ENCODE results near the gene TRPM2.
"Not testable (repeated sequence)": the region's sequence is repeated elsewhere in the genome, so short reads cannot be mapped to it uniquely, and the experiment has no call there.

The TRPM2 gene

GRCh38 chr21:44375761-44376241 is 22.4 kb downstream of the TRPM2 start:
- no peak for DNase-seq

GRCh38 chr21:44376606-44377005 is 23.2 kb downstream of the TRPM2 start:
- DNase-seq: no peak

GRCh38 chr21:44377201-44377921 is 23.9 kb downstream of the TRPM2 start:
- DNase-seq: no peak

GRCh38 chr21:44377922-44378645 is 24.7 kb downstream of the TRPM2 start:
- DNase-seq: no peak

- no peak for DNase-seq
Measured at GRCh38 chr21:44378646-44379514, 25.5 kb downstream of the TRPM2 start.

GRCh38 chr21:44379515-44379848 is 26.1 kb downstream of the TRPM2 start:
- DNase-seq: no peak

GRCh38 chr21:44379991-44380865 is 26.8 kb downstream of the TRPM2 start:
- DNase-seq: no peak

GRCh38 chr21:44380876-44381275 is 27.5 kb downstream of the TRPM2 start:
- no peak for DNase-seq

GRCh38 chr21:44381874-44382273 is 28.5 kb downstream of the TRPM2 start:
- no peak for DNase-seq

GRCh38 chr21:44382536-44382935 is 29.1 kb downstream of the TRPM2 start:
- DNase-seq: no peak

GRCh38 chr21:44383216-44383615 is 29.8 kb downstream of the TRPM2 start:
- DNase-seq: no peak

GRCh38 chr21:44384968-44385367 is 31.5 kb downstream of the TRPM2 start:
- no peak for DNase-seq

- DNase-seq: no peak
Measured at GRCh38 chr21:44389335-44389734, 35.9 kb downstream of the TRPM2 start.

- DNase-seq: no peak
Measured at GRCh38 chr21:44390886-44391285, 37.5 kb downstream of the TRPM2 start.

GRCh38 chr21:44391345-44392091 is 38.1 kb downstream of the TRPM2 start:
- no peak for DNase-seq

- DNase-seq: no peak
Measured at GRCh38 chr21:44392185-44392584, 38.8 kb downstream of the TRPM2 start.

GRCh38 chr21:44392916-44393315 is 39.5 kb downstream of the TRPM2 start:
- DNase-seq: no peak

- DNase-seq: no peak
Measured at GRCh38 chr21:44394733-44395132, 41.3 kb downstream of the TRPM2 start.

- no peak for DNase-seq
Measured at GRCh38 chr21:44395260-44395659, 41.8 kb downstream of the TRPM2 start.

- DNase-seq: not testable (repeated sequence)
Measured at GRCh38 chr21:44396803-44397202, 43.4 kb downstream of the TRPM2 start.

- DNase-seq: no peak
Measured at GRCh38 chr21:44397431-44398031, 44.1 kb downstream of the TRPM2 start.
